B cell (primary cell): Measurements from ENCODE around the gene TPCN1.

Experiments
- EZH2 ChIP-seq: IDR thresholded peaks from 2 replicates; pipeline ENCODE4 v1.6.1; 2012; ENCODE audit warnings: borderline replicate concordance, low read depth, mild to moderate bottlenecking, moderate library complexity, low read length; ENCODE audit not compliant: insufficient read depth, poor library complexity, severe bottlenecking
- TF ChIP-seq, protein P1 (sequence below): fragments of 200-600 bp; IDR thresholded peaks from one replicate; pipeline ENCODE4 v1.8.0; 2022; ENCODE audit warnings: antibody characterized with exemption, mild to moderate bottlenecking

GRCh38 chr12:113227686-113228391 lies 6.6 kb downstream of the TPCN1 start:
- TF ChIP-seq, protein P1, sequence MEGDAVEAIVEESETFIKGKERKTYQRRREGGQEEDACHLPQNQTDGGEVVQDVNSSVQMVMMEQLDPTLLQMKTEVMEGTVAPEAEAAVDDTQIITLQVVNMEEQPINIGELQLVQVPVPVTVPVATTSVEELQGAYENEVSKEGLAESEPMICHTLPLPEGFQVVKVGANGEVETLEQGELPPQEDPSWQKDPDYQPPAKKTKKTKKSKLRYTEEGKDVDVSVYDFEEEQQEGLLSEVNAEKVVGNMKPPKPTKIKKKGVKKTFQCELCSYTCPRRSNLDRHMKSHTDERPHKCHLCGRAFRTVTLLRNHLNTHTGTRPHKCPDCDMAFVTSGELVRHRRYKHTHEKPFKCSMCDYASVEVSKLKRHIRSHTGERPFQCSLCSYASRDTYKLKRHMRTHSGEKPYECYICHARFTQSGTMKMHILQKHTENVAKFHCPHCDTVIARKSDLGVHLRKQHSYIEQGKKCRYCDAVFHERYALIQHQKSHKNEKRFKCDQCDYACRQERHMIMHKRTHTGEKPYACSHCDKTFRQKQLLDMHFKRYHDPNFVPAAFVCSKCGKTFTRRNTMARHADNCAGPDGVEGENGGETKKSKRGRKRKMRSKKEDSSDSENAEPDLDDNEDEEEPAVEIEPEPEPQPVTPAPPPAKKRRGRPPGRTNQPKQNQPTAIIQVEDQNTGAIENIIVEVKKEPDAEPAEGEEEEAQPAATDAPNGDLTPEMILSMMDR, result no peak
- no peak for TF ChIP-seq EZH2
